Fibroblast of lung (primary cell): Measurements from ENCODE around the gene KCNJ12.

Experiments used
- CTCF ChIP-seq, 2 donors: IDR thresholded peaks in 1 of 2; conservative IDR thresholded peaks in 1 of 2; 1 replicate in 1 of 2; 2 replicates in 1 of 2; pipeline ENCODE4 v1.5.1; 2011 to 2012; ENCODE audit warnings: low read length in 2 of 2, control low read depth in 1 of 2, inconsistent platforms in 1 of 2, low read depth in 1 of 2, mild to moderate bottlenecking in 1 of 2
- EZH2 ChIP-seq: IDR thresholded peaks from 2 replicates; pipeline ENCODE4 v1.5.1; 2012; ENCODE audit warnings: low read length, control low read depth, mild to moderate bottlenecking; ENCODE audit errors: missing control alignments

GRCh38 chr17:21418446-21419298 is 42.5 kb downstream of the KCNJ12 start:
- no peak for TF ChIP-seq EZH2
- no peak for TF ChIP-seq CTCF (conservative IDR thresholded peaks at IDR 0.05 in 1 of 2, IDR thresholded peaks at IDR 0.05 in 1 of 2; ENCODE audit: low read depth in 1 of 2, low read length in 2 of 2)
